Neural crest cell (in vitro differentiated cells): ENCODE data around the gene RHD. TPM values are rescaled to one million over a fixed set of nuclear protein-coding genes. Genes with fewer than 3 reads are reported as not detected.
"Not testable (repeated sequence)": the region's sequence is repeated elsewhere in the genome, so short reads cannot be mapped to it uniquely, and the experiment has no call there.

Experiments
- DNase-seq: peaks from one replicate; pipeline ENCODE4 v3.0.0; 2021; ENCODE audit warnings: low read depth, mixed read lengths, low spot score
- H3K27ac Mint-ChIP-seq: one replicate; pipeline ENCODE4 v1.8.0; 2021; ENCODE audit warnings: mild to moderate bottlenecking, mixed read lengths; ENCODE audit not compliant: unreplicated experiment
- H3K27me3 Mint-ChIP-seq: 2 replicates; pipeline ENCODE4 v1.8.0; 2021; ENCODE audit warnings: low read depth, mild to moderate bottlenecking, mixed read lengths
- H3K36me3 Mint-ChIP-seq: 2 replicates; pipeline ENCODE4 v1.8.0; 2021; ENCODE audit warnings: low read depth, mild to moderate bottlenecking, mixed read lengths
- H3K4me1 Mint-ChIP-seq: 2 replicates; pipeline ENCODE4 v1.8.0; 2021; ENCODE audit warnings: mixed read lengths
- H3K4me3 Mint-ChIP-seq: one replicate; pipeline ENCODE4 v1.8.0; 2021; ENCODE audit warnings: mild to moderate bottlenecking, mixed read lengths
- H3K9me3 Mint-ChIP-seq: 2 replicates; pipeline ENCODE4 v1.8.0; 2021; ENCODE audit warnings: mixed read lengths
- total RNA-seq: library from RNA; stranded (reverse); gene quantifications from 2 replicates; pipeline ENCODE4 v1.2.1, GENCODE V29; 2021
- TF ChIP-seq, protein P1 (sequence below): fragments of 200-600 bp; sonication (generic); conservative IDR thresholded peaks from 2 replicates; pipeline ENCODE4 v1.5.0; 2021; ENCODE audit warnings: antibody characterized with exemption, mild to moderate bottlenecking

Gene RHD
- total RNA-seq, 1 donor from 2014 or later, result 0.07 TPM

DNA sequence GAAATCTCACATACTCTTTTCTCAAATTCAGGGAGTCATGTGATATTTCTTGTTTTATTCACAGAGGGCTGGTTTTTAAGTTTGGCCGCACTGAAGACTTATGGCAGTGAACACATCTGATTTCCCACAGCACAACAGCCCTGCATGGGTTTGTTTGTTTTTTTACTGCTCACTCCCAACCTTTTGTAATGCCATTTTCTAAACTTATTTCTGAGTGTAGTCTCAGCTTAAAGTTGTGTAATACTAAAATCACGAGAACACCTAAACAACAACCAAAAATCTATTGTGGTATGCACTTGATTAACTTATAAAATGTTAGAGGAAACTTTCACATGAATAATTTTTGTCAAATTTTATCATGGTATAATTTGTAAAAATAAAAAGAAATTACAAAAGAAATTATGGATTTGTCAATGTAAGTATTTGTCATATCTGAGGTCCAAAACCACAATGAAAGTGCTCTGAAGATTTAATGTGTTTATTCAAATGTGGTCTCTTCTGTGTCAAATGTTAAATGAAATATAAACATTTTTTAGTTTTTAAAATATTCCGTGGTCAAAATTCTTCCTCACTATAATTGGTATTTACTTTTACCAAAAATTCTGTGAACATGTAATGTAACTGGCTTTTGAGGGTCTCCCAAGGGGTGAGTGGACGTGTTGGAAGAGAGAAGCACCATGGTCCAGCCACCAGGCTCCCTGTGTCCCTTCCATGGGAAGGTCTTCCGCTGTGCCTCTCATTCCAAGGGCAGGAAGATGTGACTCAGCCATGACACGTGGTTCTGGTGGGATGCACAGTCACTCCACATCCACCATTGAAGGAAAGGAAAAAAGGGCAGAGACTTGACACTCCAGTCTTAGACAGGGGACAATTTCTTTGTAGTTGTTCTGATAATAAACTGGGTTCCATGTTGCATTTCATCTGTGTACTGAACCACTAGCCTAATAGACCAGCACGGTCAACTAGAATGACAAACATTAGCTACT lies 88.6 kb downstream of the RHD start:
- DNase-seq, result no peak
- Mint-ChIP-seq H3K4me1 (no peaks in the 10 kb centered on the region), H3K4me3 (no peak overlapping the region), H3K27ac (peak overlapping the region; percentile 88), H3K9me3 (no peaks in the 10 kb centered on the region), H3K27me3 (no peaks in the 10 kb centered on the region), H3K36me3 (peaks cover 8% of the 10 kb centered on the region)
- TF ChIP-seq, protein P1, sequence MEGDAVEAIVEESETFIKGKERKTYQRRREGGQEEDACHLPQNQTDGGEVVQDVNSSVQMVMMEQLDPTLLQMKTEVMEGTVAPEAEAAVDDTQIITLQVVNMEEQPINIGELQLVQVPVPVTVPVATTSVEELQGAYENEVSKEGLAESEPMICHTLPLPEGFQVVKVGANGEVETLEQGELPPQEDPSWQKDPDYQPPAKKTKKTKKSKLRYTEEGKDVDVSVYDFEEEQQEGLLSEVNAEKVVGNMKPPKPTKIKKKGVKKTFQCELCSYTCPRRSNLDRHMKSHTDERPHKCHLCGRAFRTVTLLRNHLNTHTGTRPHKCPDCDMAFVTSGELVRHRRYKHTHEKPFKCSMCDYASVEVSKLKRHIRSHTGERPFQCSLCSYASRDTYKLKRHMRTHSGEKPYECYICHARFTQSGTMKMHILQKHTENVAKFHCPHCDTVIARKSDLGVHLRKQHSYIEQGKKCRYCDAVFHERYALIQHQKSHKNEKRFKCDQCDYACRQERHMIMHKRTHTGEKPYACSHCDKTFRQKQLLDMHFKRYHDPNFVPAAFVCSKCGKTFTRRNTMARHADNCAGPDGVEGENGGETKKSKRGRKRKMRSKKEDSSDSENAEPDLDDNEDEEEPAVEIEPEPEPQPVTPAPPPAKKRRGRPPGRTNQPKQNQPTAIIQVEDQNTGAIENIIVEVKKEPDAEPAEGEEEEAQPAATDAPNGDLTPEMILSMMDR, result no peak

DNA sequence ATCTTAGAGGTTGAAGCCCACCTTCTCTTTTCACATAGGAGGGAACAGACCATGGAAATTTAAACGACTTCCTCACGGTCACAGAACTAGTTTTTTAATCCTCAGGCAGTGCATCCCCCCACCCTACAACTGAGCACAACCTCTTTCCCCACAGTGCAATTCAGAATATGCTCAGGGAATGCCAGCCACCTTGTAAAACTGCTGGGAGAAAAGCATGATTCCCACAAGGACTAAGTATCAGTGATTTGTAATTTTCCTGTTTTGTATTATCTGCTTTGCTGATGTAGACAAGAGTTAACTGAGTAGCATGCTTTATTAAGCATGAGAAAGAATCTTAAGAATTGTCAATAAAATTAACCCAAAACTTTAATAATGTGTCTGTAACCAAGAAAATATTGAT lies 89.6 kb downstream of the RHD start:
- TF ChIP-seq, protein P1, result no peak
- no peaks in the 10 kb centered on the region for H3K27me3 Mint-ChIP-seq
- H3K36me3 Mint-ChIP-seq, result peaks cover 8% of the 10 kb centered on the region
- no peaks in the 10 kb centered on the region for H3K9me3 Mint-ChIP-seq
- no peaks in the 10 kb centered on the region for H3K4me1 Mint-ChIP-seq
- H3K4me3 Mint-ChIP-seq, result no peak overlapping the region
- no peak for DNase-seq
- H3K27ac Mint-ChIP-seq, result no peak overlapping the region

DNA sequence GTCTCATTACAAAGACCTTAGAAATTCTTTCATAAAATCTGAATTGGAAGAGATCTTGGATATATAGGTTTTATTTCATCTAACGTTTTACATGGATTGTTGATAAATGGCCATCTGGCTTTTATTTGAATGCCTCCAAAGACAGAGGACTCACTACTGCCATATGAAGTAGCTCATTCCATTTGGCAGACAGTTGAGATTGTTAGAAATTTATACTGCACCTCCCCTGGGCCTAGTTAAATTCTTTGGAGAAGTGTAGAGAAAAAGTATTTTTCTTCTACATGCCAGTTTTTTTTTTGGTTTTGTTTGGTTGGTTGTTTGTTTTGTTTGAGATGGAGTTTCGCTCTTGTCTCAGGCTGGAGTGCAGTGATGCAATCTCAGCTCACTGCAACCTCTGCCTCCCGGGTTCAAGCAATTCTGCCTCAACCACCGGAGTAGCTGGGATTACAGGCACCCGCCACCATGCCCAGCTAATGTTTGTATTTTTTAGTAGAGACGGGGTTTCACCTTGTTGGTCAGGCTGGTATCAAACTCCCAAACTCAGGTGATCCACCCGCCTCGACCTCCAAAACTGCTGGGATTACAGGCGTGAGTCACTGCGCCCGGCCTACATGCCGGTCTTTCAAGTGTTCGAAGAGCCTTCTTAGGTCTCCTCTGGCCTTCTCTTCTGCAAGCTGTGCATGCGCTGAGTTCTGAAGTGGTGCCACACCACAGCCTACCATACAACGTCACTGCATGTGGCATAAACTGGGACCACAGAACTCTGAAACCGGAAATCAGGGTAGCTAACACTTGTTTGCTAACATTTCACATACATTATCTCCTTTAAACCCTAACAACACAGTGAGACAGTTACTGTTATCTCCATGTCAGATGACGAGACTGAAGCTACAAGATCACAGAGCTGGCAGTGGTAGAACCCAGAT lies 90.6 kb downstream of the RHD start:
- not testable (repeated sequence) for H3K36me3 Mint-ChIP-seq, H3K27me3 Mint-ChIP-seq, H3K9me3 Mint-ChIP-seq, DNase-seq, H3K27ac Mint-ChIP-seq, H3K4me1 Mint-ChIP-seq, H3K4me3 Mint-ChIP-seq

DNA sequence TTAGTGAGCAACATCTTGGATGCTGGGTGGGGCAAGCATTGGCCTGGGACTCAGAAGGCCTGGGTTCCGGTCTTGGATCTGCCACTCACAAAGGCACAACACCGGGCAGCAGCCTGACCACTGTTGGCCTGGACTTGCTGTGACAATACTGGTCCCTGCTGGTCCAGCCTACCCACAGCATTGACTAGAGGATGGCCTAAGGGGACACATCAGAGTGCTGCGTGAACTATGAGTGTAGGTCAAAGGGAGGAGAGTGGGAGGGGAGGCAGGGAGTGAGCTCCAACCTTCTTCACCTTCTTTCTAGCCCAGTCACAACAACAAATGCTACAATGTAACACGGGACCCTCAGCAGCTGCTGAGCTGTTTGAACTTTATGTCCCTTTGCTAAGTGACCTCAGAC lies 96.9 kb downstream of the RHD start:
- Mint-ChIP-seq H3K27me3 (no peaks in the 10 kb centered on the region), H3K4me3 (no peak overlapping the region), H3K4me1 (no peaks in the 10 kb centered on the region), H3K9me3 (no peaks in the 10 kb centered on the region), H3K36me3 (no peaks in the 10 kb centered on the region), H3K27ac (no peak overlapping the region)
- TF ChIP-seq, protein P1, result no peak
- no peak for DNase-seq

DNA sequence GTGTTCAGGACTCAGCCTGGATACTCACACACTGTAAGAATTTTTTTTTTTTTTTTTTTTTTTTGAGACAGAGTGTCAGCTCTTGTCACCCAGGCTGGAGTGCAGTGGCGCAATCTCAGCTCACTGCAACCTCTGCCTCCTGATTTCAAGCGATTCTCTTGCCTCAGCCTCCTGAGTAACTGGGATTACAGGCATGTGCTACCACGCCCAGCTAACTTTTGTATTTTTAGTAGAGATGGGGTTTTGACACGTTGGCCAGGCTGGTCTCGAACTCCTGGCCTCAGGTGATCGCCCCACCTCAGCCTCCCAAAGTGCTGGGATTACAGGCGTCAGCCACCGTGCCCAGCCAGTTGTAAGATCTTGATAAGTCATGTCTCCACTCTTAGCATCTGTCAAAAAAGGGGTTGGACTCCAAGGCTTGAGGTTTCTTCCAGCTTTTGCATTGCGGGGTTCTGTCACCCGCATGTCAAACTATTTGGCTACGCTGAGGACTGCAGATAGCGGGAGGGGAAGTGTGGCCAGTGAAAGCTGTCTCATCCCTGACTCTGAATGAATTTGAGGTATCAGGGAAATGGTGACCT lies 97.5 kb downstream of the RHD start:
- not testable (repeated sequence) for H3K4me1 Mint-ChIP-seq, H3K4me3 Mint-ChIP-seq, H3K27me3 Mint-ChIP-seq, H3K9me3 Mint-ChIP-seq, H3K27ac Mint-ChIP-seq, H3K36me3 Mint-ChIP-seq, DNase-seq

DNA sequence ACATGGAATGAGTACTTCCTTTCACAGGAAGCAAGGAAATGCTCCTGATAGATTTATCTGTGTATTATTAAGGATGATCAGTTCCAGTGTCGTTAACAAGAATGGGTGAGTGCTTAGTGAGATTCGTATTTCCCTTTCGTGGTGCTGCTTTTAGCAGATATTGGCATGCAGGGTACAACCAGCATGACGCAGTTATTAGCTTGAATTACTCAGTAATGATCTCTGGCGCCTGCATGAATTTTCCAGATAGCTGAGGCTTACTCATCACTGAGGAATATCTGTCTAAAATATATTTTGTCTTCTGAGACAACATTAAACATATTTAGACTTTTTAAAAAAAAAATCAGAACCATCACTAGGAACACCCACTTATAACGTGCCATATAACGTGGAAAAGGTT lies 99.4 kb downstream of the RHD start:
- not testable (repeated sequence) for H3K9me3 Mint-ChIP-seq, H3K4me3 Mint-ChIP-seq, H3K4me1 Mint-ChIP-seq, H3K36me3 Mint-ChIP-seq, DNase-seq, H3K27me3 Mint-ChIP-seq, H3K27ac Mint-ChIP-seq

DNA sequence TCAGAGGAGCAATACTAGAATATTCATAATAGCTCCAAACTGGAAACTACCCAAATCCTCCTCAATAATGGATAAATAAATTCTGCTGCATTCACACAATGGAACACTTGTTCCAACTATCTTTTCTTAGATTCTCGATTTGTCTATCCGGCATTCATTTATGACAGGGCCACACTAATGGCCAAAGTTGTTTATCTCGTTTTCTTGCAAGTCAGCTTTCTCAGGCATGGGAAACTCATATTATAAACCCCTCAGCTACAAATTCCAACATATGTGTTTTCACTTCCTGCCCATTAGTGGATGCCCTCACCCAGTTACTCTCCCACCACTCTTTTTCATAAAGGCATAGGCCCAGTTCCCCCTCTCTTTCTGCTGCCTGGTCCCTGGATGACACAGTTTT lies 106.1 kb downstream of the RHD start:
- not testable (repeated sequence) for H3K36me3 Mint-ChIP-seq, DNase-seq, H3K27me3 Mint-ChIP-seq, H3K27ac Mint-ChIP-seq, H3K4me3 Mint-ChIP-seq, H3K4me1 Mint-ChIP-seq, H3K9me3 Mint-ChIP-seq
